Spleen (tissue), 7 donors: ENCODE results near the gene SYNJ2.

Experiments used
- POLR2A ChIP-seq, 3 donors: fragments of 450-650 bp; IDR thresholded peaks; one replicate each; pipeline ENCODE4 v1.5.1; 2017; ENCODE audit warnings: antibody characterized with exemption in 3 of 3, mild to moderate bottlenecking in 1 of 3
- POLR2AphosphoS5 ChIP-seq, 3 donors: sonication (generic); formaldehyde crosslinking; IDR thresholded peaks; one replicate each; pipeline ENCODE4 v1.5.1; 2017; ENCODE audit warnings: antibody characterized with exemption in 3 of 3
- TF ChIP-seq, protein P1 (sequence below), 11 experiments: fragments of 200-600 bp in 7 of 11; fragments of 450-650 bp in 4 of 11; sonication (generic) in 4 of 11; IDR thresholded peaks in 8 of 11; conservative IDR thresholded peaks in 3 of 11; 1 replicate in 7 of 11; 2 replicates in 4 of 11; pipeline versions ENCODE4 v1.4.0 to v1.8.0; 2016 to 2021; ENCODE audit warnings: antibody characterized with exemption in 11 of 11, inconsistent platforms in 4 of 11, mild to moderate bottlenecking in 1 of 11
- donor health status: DM: no; HTN: no; CAD: no; lungs with moderate emphysema.
- donor health status: DM: no; HTN: no; CAD: no.
- donor health status: DM: no; HTN: no; CAD: no.

DNA sequence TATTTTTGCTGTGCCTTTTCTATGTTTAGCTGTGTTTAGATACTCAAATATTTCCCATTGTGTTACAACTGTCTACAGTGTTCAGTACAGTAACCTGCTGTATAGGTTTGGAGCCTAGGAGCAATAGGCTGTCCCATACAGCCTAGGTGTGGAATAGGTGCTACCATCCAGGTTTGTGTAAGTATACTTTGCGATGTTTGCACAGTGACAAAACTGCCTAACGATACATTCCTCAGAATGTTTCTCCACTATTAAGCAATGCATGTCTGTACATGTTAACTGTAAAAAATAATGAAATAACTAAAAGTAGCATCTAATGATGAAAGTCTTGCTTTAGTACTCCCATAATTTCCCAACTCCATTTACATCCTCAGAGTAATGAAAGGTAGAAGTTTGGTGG, 140.4 kb downstream of the SYNJ2 start:
- TF ChIP-seq, protein P1, sequence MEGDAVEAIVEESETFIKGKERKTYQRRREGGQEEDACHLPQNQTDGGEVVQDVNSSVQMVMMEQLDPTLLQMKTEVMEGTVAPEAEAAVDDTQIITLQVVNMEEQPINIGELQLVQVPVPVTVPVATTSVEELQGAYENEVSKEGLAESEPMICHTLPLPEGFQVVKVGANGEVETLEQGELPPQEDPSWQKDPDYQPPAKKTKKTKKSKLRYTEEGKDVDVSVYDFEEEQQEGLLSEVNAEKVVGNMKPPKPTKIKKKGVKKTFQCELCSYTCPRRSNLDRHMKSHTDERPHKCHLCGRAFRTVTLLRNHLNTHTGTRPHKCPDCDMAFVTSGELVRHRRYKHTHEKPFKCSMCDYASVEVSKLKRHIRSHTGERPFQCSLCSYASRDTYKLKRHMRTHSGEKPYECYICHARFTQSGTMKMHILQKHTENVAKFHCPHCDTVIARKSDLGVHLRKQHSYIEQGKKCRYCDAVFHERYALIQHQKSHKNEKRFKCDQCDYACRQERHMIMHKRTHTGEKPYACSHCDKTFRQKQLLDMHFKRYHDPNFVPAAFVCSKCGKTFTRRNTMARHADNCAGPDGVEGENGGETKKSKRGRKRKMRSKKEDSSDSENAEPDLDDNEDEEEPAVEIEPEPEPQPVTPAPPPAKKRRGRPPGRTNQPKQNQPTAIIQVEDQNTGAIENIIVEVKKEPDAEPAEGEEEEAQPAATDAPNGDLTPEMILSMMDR (IDR thresholded peaks at IDR 0.05 in 8 of 11, conservative IDR thresholded peaks at IDR 0.05 in 3 of 11), result no peak
- TF ChIP-seq POLR2AphosphoS5 (IDR thresholded peaks at IDR 0.05) (no peak), POLR2A (IDR thresholded peaks at IDR 0.05) (no peak)
